Measurements from ENCODE around the gene AXIN1.
A peak's percentile ranks its signal among the peaks of the same experiment; 100 is the strongest.
"Not testable (repeated sequence)": the region's sequence is repeated elsewhere in the genome, so short reads cannot be mapped to it uniquely, and the experiment has no call there.

Gene AXIN1

GRCh38 chr16:283033-283805 is 69.3 kb downstream of the AXIN1 start, which contains the start of gene PDIA2:
PDIA2 (plus strand) TSS chr16:283164; CDS start chr16:283170, 6 bp downstream.
- no peak for DNase-seq (ENCODE audit: low read depth)

- DNase-seq (ENCODE audit: low read depth), result no peak
These were observed 70.0 kb downstream of the AXIN1 start for GRCh38 chr16:282491-282890.

- no peak for DNase-seq (ENCODE audit: low read depth)
These were observed 70.8 kb downstream of the AXIN1 start for GRCh38 chr16:281660-282255.

- no peak for DNase-seq (ENCODE audit: low read depth)
These were observed 71.4 kb downstream of the AXIN1 start for GRCh38 chr16:280991-281659.

- no peak for DNase-seq (ENCODE audit: low read depth)
These were observed 72.0 kb downstream of the AXIN1 start, which contains the start of gene ARHGDIG for GRCh38 chr16:280552-280951. ARHGDIG (plus strand) TSS chr16:280591; CDS start chr16:280681, 90 bp downstream.

- no peak for DNase-seq (ENCODE audit: low read depth)
These were observed 72.5 kb downstream of the AXIN1 start for GRCh38 chr16:280005-280460.

GRCh38 chr16:279531-279930 is 73.0 kb downstream of the AXIN1 start:
- no peak for DNase-seq (ENCODE audit: low read depth)

- DNase-seq (ENCODE audit: low read depth), result peak; percentile 35
These were observed 73.6 kb downstream of the AXIN1 start for GRCh38 chr16:278863-279366.

- DNase-seq (ENCODE audit: low read depth), result no peak
These were observed 76.0 kb downstream of the AXIN1 start for GRCh38 chr16:276426-277077.

GRCh38 chr16:275786-276232 is 76.7 kb downstream of the AXIN1 start, which contains the start of gene RGS11:
RGS11 (minus strand) TSS chr16:275944; CDS start chr16:275911, 33 bp downstream.
- no peak for DNase-seq (ENCODE audit: low read depth)

- DNase-seq (ENCODE audit: low read depth), result no peak
These were observed 77.4 kb downstream of the AXIN1 start for GRCh38 chr16:275041-275641.

- DNase-seq (ENCODE audit: low read depth), result no peak
These were observed 78.7 kb downstream of the AXIN1 start for GRCh38 chr16:273547-274421.

- DNase-seq (ENCODE audit: low read depth), result no peak
These were observed 79.6 kb downstream of the AXIN1 start for GRCh38 chr16:272633-273546.

GRCh38 chr16:270381-271255 is 81.9 kb downstream of the AXIN1 start:
- no peak for DNase-seq (ENCODE audit: low read depth)

- DNase-seq (ENCODE audit: low read depth), result no peak
These were observed 83.3 kb downstream of the AXIN1 start for GRCh38 chr16:269061-269796.

GRCh38 chr16:268141-269053 is 84.1 kb downstream of the AXIN1 start:
- DNase-seq (ENCODE audit: low read depth), result no peak

GRCh38 chr16:267562-267961 is 85.0 kb downstream of the AXIN1 start:
- not testable (repeated sequence) for DNase-seq (ENCODE audit: low read depth)
